BE2C (cell line): Measurements from ENCODE around the gene DENND1A.
"Not testable (repeated sequence)": the region's sequence is repeated elsewhere in the genome, so short reads cannot be mapped to it uniquely, and the experiment has no call there.

ENCODE experiments used
- DNase-seq: peaks from one replicate; pipeline ENCODE4 v3.0.0-alpha.2; 2020
- H3K27me3 ChIP-seq: fragments of 250-450 bp; sonication (Bioruptor Pico); 2 replicates; pipeline ENCODE4 v1.5.1; 2020; ENCODE audit warnings: mild to moderate bottlenecking
- H3K36me3 ChIP-seq: fragments of 250-450 bp; sonication (Bioruptor Pico); 2 replicates; pipeline ENCODE4 v1.5.1; 2020; ENCODE audit warnings: mild to moderate bottlenecking
- H3K4me1 ChIP-seq: fragments of 250-450 bp; sonication (Bioruptor Pico); 2 replicates; pipeline ENCODE4 v1.5.1; 2020
- H3K4me3 ChIP-seq: 2 replicates; pipeline ENCODE4 v1.5.1; 2011; ENCODE audit warnings: low read depth, low read length
- H3K9me3 ChIP-seq: fragments of 250-450 bp; sonication (Bioruptor Pico); 2 replicates; pipeline ENCODE4 v1.5.1; 2020
- TF ChIP-seq, protein P1 (sequence below): IDR thresholded peaks from 2 replicates; pipeline ENCODE4 v1.5.1; 2012; ENCODE audit warnings: mild to moderate bottlenecking, low read depth, low read length

Gene DENND1A

DNA sequence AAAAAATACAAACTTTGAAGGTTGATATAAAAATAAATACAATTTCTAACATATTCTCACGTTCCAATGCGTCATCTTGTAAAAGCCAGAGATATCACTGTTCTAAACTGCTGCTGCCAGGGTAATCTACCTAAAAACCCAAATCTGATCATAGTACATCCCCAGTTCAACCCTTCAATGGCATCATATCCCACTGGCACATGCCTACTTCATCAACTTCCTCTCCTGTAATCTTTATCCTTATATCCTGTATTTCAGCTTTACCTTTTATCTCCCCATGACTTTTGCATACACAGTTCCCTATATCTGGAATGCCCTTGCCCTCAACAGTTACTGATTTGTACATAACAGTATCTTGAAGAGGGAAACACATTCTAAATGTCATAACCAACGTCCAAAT, 7.5 kb downstream of the DENND1A start:
- no peaks in the 10 kb centered on the region for H3K27me3 ChIP-seq
- H3K4me3 ChIP-seq: no peak overlapping the region
- H3K9me3 ChIP-seq: no peaks in the 10 kb centered on the region
- no peak for DNase-seq
- TF ChIP-seq, protein P1, sequence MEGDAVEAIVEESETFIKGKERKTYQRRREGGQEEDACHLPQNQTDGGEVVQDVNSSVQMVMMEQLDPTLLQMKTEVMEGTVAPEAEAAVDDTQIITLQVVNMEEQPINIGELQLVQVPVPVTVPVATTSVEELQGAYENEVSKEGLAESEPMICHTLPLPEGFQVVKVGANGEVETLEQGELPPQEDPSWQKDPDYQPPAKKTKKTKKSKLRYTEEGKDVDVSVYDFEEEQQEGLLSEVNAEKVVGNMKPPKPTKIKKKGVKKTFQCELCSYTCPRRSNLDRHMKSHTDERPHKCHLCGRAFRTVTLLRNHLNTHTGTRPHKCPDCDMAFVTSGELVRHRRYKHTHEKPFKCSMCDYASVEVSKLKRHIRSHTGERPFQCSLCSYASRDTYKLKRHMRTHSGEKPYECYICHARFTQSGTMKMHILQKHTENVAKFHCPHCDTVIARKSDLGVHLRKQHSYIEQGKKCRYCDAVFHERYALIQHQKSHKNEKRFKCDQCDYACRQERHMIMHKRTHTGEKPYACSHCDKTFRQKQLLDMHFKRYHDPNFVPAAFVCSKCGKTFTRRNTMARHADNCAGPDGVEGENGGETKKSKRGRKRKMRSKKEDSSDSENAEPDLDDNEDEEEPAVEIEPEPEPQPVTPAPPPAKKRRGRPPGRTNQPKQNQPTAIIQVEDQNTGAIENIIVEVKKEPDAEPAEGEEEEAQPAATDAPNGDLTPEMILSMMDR: no peak
- no peaks in the 10 kb centered on the region for H3K4me1 ChIP-seq
- no peaks in the 10 kb centered on the region for H3K36me3 ChIP-seq

DNA sequence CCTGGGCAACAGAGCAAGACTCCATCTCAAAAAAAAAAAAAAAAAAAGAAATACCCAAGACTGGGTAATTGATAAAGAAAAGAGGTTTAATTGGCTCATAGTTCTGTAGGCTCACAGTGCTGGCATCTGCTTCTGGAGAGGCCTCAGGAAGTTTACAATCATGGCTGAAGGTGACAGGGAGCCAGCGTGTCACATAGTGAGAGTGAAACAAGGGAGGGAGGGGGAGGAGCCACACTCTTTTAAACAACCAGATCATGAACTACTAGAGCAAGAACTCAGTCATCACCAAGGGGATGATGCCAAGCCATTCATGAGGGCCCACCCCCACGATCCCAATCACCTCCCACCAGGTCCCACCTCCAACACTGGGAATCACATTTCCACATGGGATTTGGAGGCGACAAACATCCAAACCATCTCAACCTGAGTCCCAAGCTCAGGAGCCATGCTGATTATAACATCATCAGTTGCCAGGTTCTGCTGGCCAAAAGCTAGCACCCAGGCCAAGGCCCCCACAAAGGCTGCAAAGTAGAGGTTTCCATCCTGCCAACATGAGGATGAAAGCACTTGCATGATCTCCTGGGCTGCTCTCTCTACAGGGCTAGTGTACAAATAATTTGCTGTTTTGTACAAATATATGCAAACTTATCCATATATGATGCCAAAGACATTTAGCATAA, 15.3 kb downstream of the DENND1A start:
- Histone ChIP-seq H3K4me3 (no peak overlapping the region), H3K27me3 (no peaks in the 10 kb centered on the region), H3K9me3 (no peaks in the 10 kb centered on the region), H3K36me3 (no peaks in the 10 kb centered on the region), H3K4me1 (no peaks in the 10 kb centered on the region)
- no peak for DNase-seq
- TF ChIP-seq, protein P1: no peak

DNA sequence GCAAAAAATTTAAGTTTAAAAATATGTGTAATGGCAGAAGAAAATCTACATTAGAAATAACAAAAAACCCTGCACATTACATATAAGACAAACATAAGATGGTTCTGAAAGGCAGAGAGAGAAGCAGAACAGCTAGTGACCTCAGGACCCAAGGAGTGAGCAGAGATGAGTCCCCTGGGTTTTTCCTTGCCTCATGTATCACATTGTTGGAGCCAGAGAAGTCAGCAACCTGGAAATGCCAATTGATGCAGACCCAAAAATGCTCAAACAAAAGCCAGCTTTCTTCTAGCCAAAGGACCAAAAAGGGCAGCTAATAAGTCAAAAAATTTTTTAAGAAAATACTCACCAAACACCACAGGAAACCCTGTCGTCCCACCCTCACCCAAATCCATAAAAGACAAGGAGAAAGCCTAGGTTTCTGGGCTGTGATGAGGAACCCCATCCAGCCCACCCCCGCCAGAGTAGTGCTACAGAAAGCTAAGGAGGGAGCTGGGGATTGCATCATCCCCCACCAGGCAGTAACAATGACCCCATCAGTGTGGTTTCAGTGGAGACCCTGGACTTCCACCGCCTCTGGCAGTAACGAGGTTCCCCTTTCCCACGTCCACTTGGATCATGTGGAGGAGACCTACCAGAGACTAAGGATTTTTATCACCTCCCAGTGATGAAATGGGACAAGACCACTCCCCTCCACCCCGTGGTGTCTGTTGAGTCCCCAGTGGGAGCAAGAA, 17.6 kb downstream of the DENND1A start:
- no peaks in the 10 kb centered on the region for H3K4me1 ChIP-seq
- no peak overlapping the region for H3K4me3 ChIP-seq
- no peaks in the 10 kb centered on the region for H3K36me3 ChIP-seq
- TF ChIP-seq, protein P1: no peak
- H3K9me3 ChIP-seq: no peaks in the 10 kb centered on the region
- H3K27me3 ChIP-seq: no peaks in the 10 kb centered on the region
- no peak for DNase-seq

DNA sequence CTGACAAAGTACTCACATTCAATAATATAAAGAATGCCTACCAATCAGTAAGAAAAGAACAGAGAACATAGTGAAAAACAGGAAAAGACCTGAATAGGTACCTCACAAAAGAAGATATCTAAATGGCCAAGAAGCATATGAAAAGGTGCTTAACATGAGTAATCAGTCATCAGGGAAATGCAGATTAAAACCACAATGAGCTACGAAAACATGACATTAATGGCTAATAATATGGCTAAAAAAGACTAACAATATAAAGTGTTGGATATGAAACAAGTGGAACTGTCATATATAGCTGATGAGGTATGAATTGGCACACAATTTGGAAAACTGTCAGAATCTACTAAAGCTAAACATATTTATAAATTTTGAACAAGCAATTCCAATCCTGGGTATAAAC, 18.9 kb downstream of the DENND1A start:
- Histone ChIP-seq H3K4me3 (no peak overlapping the region), H3K9me3 (no peaks in the 10 kb centered on the region), H3K36me3 (no peaks in the 10 kb centered on the region), H3K4me1 (no peaks in the 10 kb centered on the region), H3K27me3 (no peaks in the 10 kb centered on the region)
- DNase-seq: no peak
- TF ChIP-seq, protein P1: no peak

DNA sequence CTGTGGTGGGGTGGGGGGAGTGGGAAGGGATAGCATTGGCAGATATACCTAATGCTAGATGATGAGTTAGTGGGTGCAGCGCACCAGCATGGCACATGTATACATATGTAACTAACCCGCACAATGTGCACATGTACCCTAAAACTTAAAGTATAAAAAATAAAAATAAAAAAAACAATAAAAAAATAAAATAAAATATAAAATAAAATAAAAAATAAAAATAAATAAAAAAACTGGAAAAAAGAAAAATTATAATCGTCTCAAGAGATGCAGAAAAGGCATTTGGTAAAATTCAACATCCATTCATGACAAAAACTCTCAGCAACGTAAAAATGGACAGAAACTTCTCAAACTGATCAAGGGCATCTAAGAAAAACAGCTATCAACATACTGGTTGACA, 20.7 kb downstream of the DENND1A start:
- not testable (repeated sequence) for H3K4me3 ChIP-seq, H3K9me3 ChIP-seq, H3K36me3 ChIP-seq, H3K4me1 ChIP-seq, H3K27me3 ChIP-seq, DNase-seq

DNA sequence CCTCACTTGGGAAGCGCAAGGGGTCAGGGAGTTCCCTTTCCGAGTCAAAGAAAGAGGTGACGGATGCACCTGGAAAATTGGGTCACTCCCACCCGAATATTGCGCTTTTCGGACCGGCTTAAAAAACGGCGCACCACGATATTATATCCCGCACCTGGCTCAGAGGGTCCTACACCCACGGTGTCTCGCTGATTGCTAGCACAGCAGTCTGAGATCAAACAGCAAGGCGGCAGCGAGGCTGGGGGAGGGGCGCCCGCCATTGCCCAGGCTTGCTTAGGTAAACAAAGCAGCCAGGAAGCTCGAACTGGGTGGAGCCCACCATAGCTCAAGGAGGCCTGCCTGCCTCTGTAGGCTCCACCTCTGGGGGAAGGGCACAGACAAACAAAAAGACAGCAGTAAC, 26.4 kb downstream of the DENND1A start:
- H3K9me3 ChIP-seq, DNase-seq, H3K4me3 ChIP-seq, H3K4me1 ChIP-seq, H3K27me3 ChIP-seq, H3K36me3 ChIP-seq: not testable (repeated sequence)

DNA sequence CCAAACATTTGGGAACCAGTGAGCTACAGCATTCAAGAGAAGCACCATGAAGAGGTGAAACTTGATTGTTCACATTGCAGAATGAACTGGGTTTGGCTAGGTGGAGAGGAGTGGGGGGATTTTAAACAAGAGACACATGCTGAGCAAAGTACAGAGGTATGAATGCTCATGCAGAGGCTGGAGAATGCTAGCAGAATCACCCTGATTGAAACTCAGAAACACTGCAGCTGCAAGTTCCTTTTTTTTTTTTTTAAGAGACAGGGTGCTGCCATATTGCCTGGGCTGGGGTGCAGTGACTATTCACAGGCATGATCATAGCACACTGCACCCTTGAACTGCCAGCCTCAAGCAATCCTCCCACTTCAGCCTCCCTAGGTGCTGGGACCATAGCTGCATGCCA, 35.1 kb downstream of the DENND1A start:
- TF ChIP-seq, protein P1: no peak
- no peaks in the 10 kb centered on the region for H3K36me3 ChIP-seq
- no peak overlapping the region for H3K4me3 ChIP-seq
- H3K9me3 ChIP-seq: no peaks in the 10 kb centered on the region
- no peaks in the 10 kb centered on the region; the same call in 1 of the 2 replicates for H3K27me3 ChIP-seq
- no peak for DNase-seq
- no peaks in the 10 kb centered on the region for H3K4me1 ChIP-seq
